ENCODE measurements around the gene VIPAS39. TPM values are rescaled to one million over a fixed set of nuclear protein-coding genes. Genes with fewer than 3 reads are reported as not detected.

VIPAS39 gene
- total and polyA plus RNA-seq, 9 of the 15 experiments (the other 6 are each of a cell fraction or from before 2014, with no cell fraction given), result 5.7 to 25.6 (median 9.9) TPM

GRCh38 chr14:77378701-77379100, 78.7 kb downstream of the VIPAS39 start:
- H3K36me3 ChIP-seq (ENCODE audit: control insufficient read depth, insufficient read depth, low read length), result no peaks in the 10 kb centered on the region
- H3K9ac ChIP-seq (ENCODE audit: insufficient read depth in 1 of 2, low read depth in 2 of 2, low read length in 2 of 2), result no peak overlapping the region
- no peak overlapping the region for H3K4me2 ChIP-seq (ENCODE audit: insufficient read depth, low read length)
- no peaks in the 10 kb centered on the region for H4K20me1 ChIP-seq (replicated peaks; ENCODE audit: control insufficient read depth, insufficient read depth, low read length)
- H3K9me1 ChIP-seq (ENCODE audit: control insufficient read depth, insufficient read depth, low read length), result no peaks in the 10 kb centered on the region
- H3K27me3 ChIP-seq (ENCODE audit: control insufficient read depth in 2 of 2, insufficient read depth in 2 of 2, low read length in 2 of 2), result no peaks in the 10 kb centered on the region
- FAIRE-seq (no peak), DNase-seq (ENCODE audit: extremely low read depth in 1 of 4, low spot score in 3 of 4) (no peak), ATAC-seq (no peak)
- peaks cover 30% of the 10 kb centered on the region for H3K79me2 ChIP-seq (ENCODE audit: control insufficient read depth, insufficient read depth, low read length)
- ChIA-PET POLR2A (no interaction called here), CTCF (ENCODE audit: low intra/inter-chr PET ratio) (no interaction called here)
- intact Hi-C loops (cut with micrococcal nuclease), result loop anchor here (5.0 kb wide), 1 partner anchor 56 kb away; the partner anchor contains the start of genes GSTZ1 and POMT2
- H3K4me3 ChIP-seq, result no peak overlapping the region
- H3K4me1 ChIP-seq (replicated peaks in 1 of 2; ENCODE audit: control insufficient read depth in 2 of 2, insufficient read depth in 2 of 2, low read length in 2 of 2), result peaks cover 6 to 8% of the 10 kb centered on the region in 2 experiments; a peak in 4 of 5 replicates
- no peak overlapping the region for H3K27ac ChIP-seq (ENCODE audit: extremely low read depth, low read depth, low read length)
- in situ Hi-C loops (cut with MboI), result no loop called here
- 53% methylated on average over 6 of the region's 6 CpGs for WGBS (ENCODE audit: insufficient coverage, low coverage, missing lambda C conversion rate)
- BruUV-seq (replicated peaks), result no TSS peak
- TF ChIP-seq FOXJ3 (CRISPR knock-in tag; IDR thresholded peaks at IDR 0.05) (no peak), TCF7 (IDR thresholded peaks at IDR 0.05; ENCODE audit: borderline replicate concordance) (no peak), ZNF551 (CRISPR knock-in tag; IDR thresholded peaks at IDR 0.05) (no peak), KHSRP (IDR thresholded peaks at IDR 0.05) (no peak), ATF3 (IDR thresholded peaks at IDR 0.05) (no peak), ATF3 (CRISPR knock-in tag; conservative IDR thresholded peaks at IDR 0.05) (no peak), MCM2 (IDR thresholded peaks at IDR 0.05; ENCODE audit: low read depth) (no peak), MEF2A (IDR thresholded peaks at IDR 0.05; ENCODE audit: control insufficient read depth, low read depth, low read length) (no peak), HDAC6 (IDR thresholded peaks at IDR 0.05; ENCODE audit: low read depth, low read length) (no peak)
- no peak overlapping the region for H2AFZ ChIP-seq (ENCODE audit: low read depth, low read length)
- H3K9me3 ChIP-seq (replicated peaks; ENCODE audit: control insufficient read depth, insufficient read depth, low read depth, low read length), result no peaks in the 10 kb centered on the region
